Stimulated activated CD8-positive, alpha-beta memory T cell treated with anti-CD3 and anti-CD28 coated beads, Interleukin-12 subunit alpha, Interleukin-12 subunit beta, amount 100 ng/mL, for 1 hour (primary cell): ENCODE measurements around the gene ZBTB16.

ENCODE experiments used
- DNase-seq: peaks from one replicate; pipeline ENCODE4 v3.0.0-alpha.2; 2020; ENCODE audit warnings: low read depth

ZBTB16 gene

DNA sequence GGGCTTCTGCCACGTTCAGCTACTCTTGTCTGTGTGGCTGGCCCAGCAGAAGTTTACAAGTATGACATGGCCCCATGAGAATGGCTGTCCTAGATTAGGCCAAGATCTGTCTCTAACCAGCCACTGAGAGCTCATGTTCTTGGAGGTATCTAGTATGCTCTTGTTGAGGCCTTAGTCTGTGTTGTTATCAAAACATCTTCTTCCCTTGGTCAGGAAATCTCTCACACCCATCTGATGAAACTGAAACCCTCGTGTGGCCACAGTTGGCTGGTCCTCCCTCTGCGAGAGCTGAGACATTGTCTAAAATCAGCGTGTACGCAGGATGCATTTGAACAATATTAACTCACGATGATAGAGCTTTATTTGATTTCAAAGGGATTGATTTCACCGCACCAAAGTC, 127.7 kb downstream of the ZBTB16 start:
- no peak for DNase-seq

DNA sequence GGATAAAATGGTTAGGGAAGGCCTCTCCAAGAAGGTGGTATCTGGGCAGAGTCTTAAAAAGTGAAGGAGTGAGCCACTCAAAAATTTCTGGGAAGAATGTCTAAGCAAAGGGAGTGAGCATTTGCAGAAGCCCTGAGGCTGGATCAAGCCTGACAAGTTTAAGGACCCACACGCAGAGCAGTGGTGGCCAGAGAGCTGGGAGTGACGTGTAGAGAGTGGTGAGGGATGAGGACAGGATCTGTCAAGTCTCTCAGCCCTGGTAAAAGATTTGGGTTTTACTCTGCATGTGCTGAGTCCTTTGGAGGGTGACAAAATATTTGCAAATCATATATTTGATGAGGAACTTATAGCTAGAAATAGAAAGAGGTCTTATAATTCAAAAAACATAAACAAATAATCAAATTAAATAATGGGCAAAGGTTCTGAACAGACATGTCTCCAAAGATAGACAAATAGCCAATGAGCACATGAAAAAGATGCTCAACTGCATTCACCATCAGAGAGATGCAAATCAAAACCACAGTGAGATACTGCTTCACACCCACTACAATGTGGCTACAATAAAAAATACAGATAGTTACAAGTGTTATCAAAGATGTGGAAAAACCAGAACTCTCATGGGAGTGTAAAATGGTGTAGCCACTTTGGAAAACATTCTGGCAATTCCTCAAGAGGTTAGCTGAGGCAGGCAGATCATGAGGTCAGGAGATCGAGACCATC, 129.5 kb downstream of the ZBTB16 start:
- no peak for DNase-seq

DNA sequence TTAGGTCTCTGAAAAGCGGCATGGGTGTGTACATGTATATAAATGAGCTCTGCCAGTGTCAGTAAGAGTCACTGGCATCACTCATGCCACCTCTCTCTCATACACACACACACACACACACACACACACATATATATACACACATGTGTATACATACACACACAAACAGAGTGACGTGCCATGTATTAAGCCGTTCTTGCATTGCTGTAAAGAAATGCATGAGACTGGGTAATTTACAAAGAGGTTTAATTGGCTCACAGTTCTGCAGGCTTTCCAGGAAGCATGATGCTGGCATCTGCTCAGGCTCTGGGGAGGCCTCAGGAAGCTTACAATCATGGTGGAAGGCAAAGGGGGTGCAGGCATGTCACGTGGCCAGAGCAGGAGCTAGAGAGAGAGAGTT, 131.1 kb downstream of the ZBTB16 start:
- DNase-seq, result no peak

DNA sequence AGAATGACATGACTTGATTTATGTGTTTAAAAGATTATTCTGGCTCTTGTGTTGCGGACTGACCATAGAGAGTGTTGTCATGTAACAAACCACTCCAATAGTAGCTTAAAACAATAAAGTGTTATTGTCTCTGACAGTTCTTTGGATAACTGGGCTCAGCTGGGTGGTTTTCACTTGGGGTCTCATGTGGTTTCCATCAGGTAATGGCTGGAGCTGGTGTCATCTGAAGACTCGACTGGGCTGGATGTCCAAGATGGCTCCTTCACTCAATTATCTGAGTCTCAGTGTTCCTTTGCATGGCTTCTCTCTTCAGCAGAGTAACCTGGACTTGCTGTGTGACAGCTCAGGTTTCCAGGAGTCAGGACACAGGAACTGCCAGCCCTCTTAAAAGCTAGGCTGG, 132.4 kb downstream of the ZBTB16 start:
- DNase-seq, result no peak

DNA sequence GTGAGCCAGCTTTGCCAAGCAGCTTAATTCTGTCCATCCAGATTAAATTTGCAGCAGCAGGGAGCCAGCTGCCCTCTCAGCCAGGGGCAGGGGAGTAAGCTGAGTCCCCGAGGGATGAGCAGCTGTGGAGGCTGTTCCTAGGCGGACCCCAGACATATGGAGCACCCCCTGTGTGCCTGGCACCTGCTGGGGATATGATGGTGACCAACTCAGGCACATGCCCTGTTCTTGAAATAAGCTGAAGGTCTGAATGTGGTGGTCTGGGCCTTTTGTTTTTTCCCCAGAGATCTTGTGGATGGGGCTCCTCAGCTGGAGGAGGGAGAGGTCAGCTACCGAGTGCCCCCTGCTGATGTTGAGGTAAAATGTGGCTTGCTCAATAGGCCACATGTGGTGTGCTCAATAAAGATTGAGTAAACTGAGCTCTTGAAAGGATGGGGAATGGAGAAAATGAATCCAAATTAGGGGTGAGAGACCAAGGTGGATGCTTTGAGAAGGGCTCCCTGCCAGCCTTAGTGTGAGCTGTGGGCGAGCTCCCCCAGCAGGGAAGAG, 133.4 kb downstream of the ZBTB16 start:
- DNase-seq, result no peak

DNA sequence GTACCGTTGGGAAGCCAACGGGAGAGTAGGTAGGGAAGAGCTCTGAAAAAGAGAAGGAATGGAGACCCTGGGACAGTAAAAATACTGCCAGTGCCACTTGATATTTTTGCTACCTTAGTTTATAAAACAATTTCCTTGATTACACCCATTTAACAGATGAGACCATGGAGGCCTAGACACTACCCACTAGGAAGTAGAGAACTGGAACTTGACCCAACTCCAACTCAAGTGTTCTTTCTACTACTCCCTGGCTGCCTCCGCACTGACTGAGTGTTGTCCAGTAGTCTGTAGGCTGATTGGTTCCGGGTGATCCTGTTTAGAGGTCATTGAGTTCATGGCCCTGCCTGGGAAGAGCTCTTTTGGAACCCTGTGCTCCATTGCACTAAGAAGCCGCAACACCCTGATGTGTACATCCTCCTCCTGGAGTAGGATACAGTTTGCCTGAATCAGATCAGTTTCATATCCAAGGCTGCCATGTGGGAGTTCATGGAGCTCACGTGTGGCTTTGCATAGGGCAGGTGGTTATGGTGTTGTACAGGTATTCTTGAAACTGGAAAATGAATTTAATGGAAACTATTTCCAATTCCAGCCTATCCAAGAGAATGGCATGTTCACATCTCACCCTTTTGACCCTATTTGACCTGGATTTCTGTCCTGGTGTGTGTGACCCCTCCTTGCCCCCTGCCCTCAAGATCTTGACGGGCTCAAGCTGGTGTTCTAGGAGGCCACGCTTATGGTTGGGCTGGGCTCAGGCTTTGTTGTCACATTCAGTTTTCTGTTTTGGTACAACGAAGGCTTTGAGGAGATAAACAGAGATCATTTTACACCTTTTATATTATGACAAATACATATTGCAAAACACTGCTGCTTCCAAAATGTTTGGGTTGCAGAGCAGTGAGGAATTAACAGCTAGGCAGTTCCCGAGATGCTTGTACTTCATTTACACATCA, 134.5 kb downstream of the ZBTB16 start:
- no peak for DNase-seq

DNA sequence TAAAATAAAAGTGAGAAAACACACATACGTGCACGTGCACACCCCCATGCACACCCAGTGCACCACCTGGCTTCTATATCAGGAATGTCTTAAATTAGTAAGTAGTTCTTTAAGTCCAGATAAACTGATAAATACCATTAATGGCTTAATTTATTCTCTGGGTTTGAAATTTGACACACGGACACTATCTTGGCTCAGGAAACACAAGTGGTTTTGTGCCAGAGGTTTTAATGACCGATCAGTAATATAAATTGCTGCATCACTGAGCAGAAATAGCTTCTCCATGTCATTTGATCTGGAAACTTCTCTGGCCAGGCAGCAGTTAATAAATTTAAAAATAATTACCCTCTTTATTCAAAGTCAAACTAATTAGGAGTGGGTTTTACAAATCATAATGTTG, 135.2 kb downstream of the ZBTB16 start:
- no peak for DNase-seq

DNA sequence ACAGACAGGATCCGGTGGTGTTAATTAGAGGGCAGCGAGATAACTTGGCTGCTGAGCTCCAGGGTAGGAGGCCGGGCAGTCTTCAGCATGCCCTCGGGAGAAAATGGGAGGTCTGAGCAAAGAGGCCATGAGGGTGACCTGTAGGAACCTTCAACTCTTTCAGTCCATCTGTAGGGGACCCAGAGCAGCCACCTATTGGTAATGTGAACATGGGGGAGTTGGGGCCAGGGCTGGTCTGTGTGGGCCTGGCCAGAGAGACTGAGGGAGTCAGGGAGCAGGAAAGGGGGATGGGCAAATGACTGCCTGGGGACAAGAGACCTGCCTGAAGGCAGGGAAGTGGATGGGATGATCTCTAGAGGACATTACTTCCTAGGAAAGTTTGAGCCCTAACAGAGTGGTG, 135.6 kb downstream of the ZBTB16 start:
- DNase-seq, result no peak

DNA sequence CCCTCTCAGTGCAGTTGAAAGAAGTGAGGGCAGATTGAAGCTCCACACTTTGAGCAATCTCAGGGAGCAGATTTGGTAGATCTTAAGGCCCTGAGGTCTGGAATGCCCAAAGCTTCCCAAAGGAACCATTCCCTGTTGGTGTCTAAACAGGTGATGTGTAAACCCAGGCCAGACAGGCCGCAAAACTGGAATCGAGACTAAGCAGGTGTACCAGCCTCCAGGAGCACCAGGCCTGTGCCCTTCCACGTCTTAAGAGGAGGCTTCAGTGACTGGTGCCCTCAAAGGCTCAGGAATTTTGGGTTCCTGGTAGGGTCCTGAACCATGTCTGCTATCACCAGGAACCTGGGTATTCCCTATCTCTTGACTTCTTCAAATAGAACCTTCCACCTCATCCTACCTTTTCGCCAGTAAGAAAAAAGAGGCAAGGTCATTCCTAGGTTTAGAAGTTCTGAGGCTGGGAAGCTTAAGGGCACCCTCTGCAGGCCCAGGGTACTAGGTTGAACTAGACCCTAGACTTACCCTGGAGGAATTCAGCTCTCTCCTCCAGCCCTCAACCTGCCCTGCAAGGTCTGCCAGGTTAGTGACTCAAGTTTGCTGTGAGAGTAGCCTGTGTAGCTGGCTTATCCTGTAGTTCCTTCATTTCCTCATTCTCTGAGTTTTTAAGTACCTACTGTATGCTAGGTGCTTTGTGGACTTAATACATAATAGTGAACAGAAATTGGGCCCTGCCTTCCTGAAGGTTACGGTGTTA, 136.6 kb downstream of the ZBTB16 start:
- no peak for DNase-seq

DNA sequence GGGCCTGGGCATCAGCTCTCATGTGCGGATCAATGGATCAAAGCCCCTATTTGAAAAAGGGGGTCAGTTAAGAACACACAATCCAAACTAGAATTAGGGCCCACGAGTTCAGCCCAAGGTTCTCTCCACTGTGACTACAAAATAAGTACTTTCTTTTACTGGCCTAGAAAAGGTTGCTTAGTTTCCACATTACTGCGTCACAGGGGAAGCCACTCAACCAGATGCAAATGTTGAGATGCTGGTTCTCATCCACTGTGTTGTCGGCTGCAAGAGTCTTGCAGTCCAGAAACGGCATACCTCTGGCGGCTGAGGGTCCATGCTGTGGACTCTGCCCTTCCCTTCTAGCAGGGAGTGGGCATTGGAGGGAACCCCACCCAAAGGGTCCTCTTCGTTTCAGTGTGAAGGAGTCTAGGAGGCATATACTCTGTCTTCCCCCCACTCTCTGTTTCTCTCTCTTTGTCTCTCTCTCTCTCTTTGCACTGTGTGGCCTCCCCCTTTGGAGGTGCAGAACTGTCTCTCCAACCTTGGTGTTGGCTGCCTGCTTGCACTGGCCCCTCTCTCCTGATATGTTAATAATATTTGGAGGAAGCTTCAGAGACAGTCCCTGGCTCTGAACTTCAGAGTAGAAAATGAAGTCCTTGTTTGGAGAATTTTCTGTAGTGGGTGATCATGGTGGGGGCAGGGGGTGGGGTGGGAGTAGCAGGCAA, 137.6 kb downstream of the ZBTB16 start:
- no peak for DNase-seq

DNA sequence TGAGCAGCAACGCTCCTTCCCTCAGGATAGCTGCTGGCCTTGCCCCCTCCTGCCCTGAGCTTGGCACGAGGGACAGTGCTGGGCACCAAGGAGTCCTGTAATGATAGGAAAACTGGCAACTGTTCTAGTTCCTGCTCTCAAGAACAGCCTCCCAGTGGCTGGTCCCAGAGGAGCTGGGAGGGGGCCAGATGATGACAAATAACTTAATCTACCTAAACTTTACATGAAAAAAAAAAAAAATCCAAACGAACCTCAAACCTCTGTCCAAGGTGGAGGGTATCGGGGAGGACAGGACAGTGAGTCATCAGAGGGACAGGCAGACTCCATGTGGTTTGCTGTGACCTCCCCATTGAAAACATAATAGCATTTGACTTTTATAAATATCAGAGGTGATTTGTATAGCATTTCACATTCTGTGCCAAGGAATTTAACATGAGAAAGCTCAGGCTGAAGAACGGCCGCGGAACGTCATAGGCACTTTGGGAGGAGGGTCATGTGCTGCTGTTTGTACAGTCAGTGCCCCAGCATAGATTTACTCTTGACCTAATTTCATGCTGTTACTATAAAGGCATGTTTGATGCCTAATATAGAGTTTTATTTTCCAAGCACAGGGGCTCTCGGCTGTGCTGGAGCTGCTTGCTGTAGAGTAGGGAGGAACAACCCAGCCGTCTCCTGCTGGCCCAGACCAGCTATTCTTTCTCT, 138.4 kb downstream of the ZBTB16 start:
- DNase-seq, result no peak

DNA sequence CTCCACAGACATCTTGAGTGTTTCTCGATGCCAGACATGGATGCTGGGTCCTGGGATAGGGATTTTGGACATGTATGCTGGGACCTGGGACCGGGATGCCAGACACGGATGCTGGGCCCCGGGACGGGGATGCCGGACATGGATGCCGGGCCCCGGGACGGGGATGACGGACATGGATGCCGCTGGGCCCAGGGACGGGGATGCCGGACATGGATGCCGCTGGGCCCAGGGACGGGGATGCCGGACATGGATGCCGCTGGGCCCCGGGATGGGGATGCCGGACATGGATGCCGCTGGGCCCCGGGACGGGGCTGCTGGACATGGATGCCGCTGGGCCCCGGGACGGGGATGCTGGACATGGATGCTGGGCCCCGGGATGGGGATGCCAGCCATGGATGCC, 139.5 kb downstream of the ZBTB16 start:
- no peak for DNase-seq

DNA sequence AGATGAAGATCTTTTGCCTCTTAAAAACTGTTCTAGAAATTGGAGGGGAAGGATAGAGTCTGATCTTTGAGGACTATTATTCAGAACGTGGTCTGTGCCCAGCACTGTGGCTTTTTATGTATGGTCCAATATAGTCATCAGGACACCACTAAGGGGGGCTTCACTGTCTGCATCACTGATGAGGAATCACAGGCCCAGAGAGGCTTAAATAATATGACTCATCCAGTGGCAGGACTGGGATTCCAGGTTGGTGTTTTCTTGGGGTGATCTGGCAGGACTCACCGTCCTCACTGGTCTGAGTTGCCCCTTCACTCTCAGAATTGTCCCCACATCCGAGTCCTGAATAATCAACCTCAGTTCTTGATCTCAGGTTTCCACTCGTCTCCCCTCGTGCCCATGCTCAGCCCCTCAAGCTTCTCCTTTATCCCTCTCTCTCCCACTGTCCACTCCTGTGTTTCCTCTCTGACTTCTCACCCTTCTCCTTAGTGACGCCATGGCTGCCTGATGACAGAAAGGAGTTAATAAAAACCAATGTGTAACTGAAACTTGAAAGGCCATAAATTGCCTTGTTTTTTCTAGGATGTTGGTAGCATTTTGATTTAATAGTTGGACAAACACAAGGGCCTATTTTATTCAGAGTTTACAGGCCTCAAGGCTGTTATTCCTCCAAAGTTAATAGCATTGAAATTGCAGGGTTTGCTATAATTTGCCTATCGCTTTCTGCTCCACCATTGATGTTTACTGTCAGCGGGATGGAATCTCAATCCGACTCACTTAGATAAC, 141.0 kb downstream of the ZBTB16 start:
- no peak for DNase-seq

DNA sequence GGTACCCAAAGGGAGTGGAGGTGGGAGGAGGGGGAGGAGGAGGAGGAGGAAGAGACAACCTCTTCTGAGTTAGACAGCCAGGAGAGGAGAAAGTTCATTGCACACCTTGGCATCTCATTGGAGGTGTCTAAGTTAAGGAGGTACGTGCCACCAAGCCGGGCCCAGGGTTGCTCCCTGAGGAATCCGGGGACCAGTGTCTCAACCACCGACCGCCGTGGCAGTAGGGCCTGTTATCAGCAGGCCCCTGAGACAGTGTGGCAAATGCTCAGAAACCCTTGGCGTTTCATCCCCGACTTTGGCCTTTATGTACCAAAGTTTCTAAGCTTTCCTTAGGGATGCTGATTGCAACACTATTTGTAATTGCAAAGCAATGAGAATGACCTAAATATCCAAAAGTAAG, 141.7 kb downstream of the ZBTB16 start:
- DNase-seq, result no peak

DNA sequence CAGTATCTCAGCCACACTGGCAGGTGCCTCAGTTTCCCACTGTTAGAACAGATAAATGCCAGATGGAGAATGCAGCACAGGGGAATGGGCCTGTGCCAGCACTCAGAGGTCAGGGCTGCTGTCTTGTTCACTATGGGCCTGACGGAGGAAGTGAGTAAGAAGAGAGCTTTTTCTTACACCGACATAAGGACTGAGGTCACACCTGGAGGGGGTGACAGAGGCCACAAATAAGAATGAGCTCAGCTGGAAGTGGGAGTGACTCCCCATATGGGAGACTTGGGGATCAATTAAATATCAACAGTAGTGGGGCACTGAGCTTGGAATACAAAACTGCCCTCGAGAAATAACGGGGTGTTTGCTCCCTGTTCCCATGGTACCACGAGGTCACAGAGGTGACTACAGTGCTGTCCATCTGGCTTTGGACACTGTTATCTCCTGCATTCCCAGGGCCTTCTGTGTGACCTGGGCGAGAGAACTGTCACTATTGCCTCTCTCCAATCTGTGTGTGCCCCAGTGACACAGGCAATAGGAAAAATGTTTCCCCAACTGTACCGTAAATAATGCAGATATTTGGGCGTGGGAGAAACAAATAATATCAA, 142.6 kb downstream of the ZBTB16 start:
- no peak for DNase-seq

DNA sequence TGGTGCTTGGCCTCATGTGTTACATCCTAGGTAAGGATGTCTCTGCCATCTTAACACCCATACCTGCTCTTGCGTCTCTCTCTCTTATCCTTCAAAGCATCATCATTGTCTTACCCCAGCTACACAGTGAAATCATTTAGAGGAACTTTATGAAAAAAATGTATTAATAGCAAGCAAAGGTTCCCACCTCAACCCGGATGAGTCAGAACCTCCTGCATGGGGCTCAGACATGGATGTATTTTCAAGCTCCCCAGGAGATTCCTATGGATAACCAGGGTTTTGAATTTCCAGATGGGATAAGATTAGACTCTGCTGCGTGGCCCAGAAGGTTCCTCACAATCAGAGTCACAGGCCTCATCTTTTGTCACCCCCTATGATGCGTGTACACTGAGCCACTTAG, 147.6 kb downstream of the ZBTB16 start:
- no peak for DNase-seq

DNA sequence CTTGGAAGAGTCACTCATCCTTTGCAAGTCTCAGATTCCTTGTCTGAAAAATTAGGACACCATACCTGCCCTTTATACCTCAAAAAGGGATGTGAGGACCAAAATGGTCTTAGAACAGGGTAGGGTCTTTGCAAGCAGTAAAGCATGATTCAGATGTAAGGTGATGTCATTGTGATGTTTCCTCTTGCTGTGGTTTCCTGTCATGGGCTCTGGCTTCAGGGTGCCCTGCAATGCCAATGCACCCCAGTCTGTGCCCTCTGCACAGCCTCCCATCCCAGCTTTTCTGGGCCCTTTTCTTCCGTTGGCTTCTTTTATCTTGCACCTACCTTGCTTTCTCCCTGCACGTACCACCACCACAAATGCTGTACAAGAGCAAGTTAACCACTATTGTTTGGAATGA, 148.9 kb downstream of the ZBTB16 start:
- DNase-seq, result no peak

DNA sequence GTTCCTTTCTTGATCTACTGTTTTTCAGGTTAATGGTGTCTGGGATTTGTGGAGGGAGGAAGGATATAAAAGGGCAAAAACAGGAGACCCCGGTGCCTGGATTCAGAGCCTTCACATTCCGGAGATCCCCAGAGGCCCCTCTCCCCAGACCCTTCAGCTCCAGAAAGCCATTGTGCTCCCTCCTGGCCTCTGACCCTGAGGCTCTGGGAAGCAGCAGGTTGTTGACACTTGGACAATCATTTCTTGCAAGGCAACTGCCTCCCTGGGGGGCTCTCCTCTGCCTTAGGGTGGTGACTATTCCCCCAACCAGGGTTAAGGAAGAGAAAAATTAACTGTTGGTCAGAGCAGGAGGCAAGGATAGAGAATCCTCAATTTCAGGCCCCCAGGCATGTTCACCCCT, 149.8 kb downstream of the ZBTB16 start:
- DNase-seq, result no peak

DNA sequence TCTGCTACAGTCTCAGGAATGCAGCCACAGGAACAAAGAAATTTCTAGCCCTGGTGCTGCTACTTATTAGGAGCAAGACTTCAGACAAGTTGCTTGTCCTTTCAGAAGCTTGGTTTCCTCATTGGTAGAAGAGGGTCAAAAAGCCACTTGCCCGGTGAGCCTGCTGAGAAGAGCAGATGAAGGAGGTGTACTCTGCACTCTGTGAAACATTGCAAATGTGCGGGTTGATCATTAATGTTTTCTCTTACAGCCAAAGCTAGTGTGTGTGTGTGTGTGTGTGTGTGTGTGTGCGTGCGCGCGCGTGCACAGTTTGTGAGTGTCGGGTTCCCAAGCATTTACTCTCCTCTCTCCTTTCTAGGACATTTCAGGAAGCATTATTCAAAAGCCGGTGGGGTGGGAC, 150.4 kb downstream of the ZBTB16 start:
- DNase-seq, result no peak
